Parietal lobe (tissue), 2 donors: ENCODE measurements around the gene MICA. TPM values are rescaled to one million over a fixed set of nuclear protein-coding genes. Genes with fewer than 3 reads are reported as not detected.

Experiments used
- small RNA-seq: library from RNA; depleted of rRNA; stranded (forward); fragments of <200 nt; gene quantifications from one replicate; pipeline ENCODE3, GENCODE V24; 2014; ENCODE audit warnings: low replicate concordance
- total RNA-seq: library from RNA; depleted of rRNA; stranded (reverse); fragments of >200 nt; gene quantifications from one replicate; pipeline ENCODE4 v1.2.3, GENCODE V29; 2014

MICA gene
- 0.63 TPM for total RNA-seq

DNA sequence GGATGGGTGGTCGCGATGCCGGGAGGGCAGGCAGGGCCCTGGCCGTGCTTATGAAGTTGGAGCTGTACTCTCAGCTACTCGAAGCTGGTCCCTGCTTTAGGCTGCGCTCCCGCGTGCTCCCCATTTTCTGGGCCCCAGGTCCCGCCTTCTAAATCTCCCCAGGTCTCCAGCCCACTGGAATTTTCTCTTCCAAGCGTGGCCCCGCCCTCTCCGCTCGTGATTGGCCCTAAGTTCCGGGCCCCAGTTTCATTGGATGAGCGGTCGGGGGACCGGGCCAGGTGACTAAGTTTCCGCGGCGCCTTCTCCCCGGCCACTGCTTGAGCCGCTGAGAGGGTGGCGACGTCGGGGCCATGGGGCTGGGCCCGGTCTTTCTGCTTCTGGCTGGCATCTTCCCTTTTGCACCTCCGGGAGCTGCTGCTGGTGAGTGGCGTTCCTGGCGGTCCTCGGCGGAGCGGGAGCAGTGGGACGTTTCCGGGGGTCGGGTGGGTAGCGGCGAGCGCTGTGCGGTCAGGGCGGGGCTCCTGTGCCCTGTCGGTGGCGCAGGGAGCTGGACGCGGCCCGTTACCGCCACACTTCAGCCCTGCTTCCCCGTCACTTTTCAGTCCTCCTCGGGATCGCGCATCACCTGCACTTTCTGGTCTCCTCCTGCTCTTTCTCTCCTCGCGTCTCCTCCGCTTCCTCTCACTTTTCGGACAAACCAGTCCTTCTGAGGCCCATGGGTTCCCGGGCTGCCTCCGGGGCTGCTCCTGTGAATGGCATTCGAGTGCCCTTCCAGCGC is at the start of gene MICA:
Gene MICA (plus strand): TSS at position 313 of the 778 bp plus-strand sequence. CDS start 38 bp downstream, at position 351.

DNA sequence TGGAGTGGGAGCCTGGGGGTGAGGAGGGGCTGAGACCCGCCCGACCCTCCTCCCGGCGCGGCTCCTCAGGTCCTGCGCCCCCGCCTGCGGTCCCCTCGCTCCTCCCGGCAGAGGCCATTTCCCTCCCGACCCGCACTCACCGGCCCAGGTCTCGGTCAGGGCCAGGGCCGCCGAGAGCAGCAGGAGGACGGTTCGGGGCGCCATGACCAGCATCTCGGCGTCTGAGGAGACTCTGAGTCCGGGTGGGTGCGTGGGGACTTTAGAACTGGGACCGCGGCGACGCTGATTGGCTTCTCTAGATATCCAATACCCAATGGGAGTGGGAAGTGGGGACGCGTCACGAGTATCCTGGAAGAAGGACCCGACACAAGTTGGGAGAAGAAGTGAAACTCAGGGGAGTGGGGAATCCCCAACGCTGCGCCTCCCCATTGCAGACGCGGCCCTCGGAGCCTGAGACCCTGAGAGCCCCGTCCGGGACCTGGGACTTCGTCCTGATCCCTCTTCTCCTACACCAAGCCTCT is 46.4 kb upstream of the MICA start, which contains the start of gene HLA-B:
Gene HLA-B (minus strand): TSS at position 234 of the 521 bp plus-strand sequence. CDS start 21 bp downstream, at position 213.

Small RNAs within 50 kb of the gene (small RNA-seq; reads per million reads assigned to genes)
- gene HLA-S (not detected), gene MIR6891 (not detected), gene RF00019 (not detected), gene RNU6-283P (not detected)

Other genes with a start within 250 kb of the MICA start
- gene CCHCR1, start 245.8 kb upstream of the MICA start, total RNA-seq: 14.1 TPM
- gene TCF19, start 245.0 kb upstream of the MICA start, total RNA-seq: 4.1 TPM
- not detected for gene POU5F1, start 232.9 kb upstream of the MICA start, total RNA-seq
- 24.1 TPM for gene HLA-C, start 131.5 kb upstream of the MICA start, total RNA-seq
- 15.0 TPM for gene HLA-B, start 46.4 kb upstream of the MICA start, total RNA-seq
- gene MICB, start 94.5 kb downstream of the MICA start, total RNA-seq: 0.31 TPM
- gene MCCD1, start 125.4 kb downstream of the MICA start, total RNA-seq: not detected
- 296 TPM for gene DDX39B, start 138.4 kb downstream of the MICA start, total RNA-seq
- gene ATP6V1G2, start 143.0 kb downstream of the MICA start, total RNA-seq: 58.8 TPM
- gene NFKBIL1, start 144.0 kb downstream of the MICA start, total RNA-seq: 15.3 TPM
- gene LTA, start 168.7 kb downstream of the MICA start, total RNA-seq: not detected
- not detected for gene TNF, start 172.0 kb downstream of the MICA start, total RNA-seq
- not detected for gene LTB, start 178.8 kb downstream of the MICA start, total RNA-seq
- not detected for gene LST1, start 182.7 kb downstream of the MICA start, total RNA-seq
- not detected for gene NCR3, start 189.4 kb downstream of the MICA start, total RNA-seq
- 3.4 TPM for gene AIF1, start 211.6 kb downstream of the MICA start, total RNA-seq
- gene PRRC2A, start 217.1 kb downstream of the MICA start, total RNA-seq: 94.8 TPM
- 177 TPM for gene BAG6, start 249.1 kb downstream of the MICA start, total RNA-seq